ENCODE measurements around the gene ATP6V0E2.

ATP6V0E2 gene

GRCh38 chr7:149833495-149834130, 40.2 kb upstream of the ATP6V0E2 start:
- DNase-seq (ENCODE audit: low read depth) = no peak
- no peak for TF ChIP-seq CTCF (IDR thresholded peaks at IDR 0.05; ENCODE audit: control insufficient read depth, insufficient read depth, low read depth, low read length, missing control alignments)
- no peak overlapping the region for H3K4me3 ChIP-seq (ENCODE audit: control insufficient read depth, low read depth, low read length)

- no peak for DNase-seq (ENCODE audit: low read depth)
- H3K4me3 ChIP-seq (ENCODE audit: control insufficient read depth, low read depth, low read length) = no peak overlapping the region
- TF ChIP-seq CTCF (IDR thresholded peaks at IDR 0.05; ENCODE audit: control insufficient read depth, insufficient read depth, low read depth, low read length, missing control alignments) = no peak
These were observed 39.2 kb upstream of the ATP6V0E2 start for GRCh38 chr7:149834601-149835000.

- no peak for TF ChIP-seq CTCF (IDR thresholded peaks at IDR 0.05; ENCODE audit: control insufficient read depth, insufficient read depth, low read depth, low read length, missing control alignments)
- no peak overlapping the region for H3K4me3 ChIP-seq (ENCODE audit: control insufficient read depth, low read depth, low read length)
- DNase-seq (ENCODE audit: low read depth) = no peak
These were observed 37.3 kb upstream of the ATP6V0E2 start for GRCh38 chr7:149836434-149836833.

GRCh38 chr7:149837564-149838223, 36.1 kb upstream of the ATP6V0E2 start:
- H3K4me3 ChIP-seq (ENCODE audit: control insufficient read depth, low read depth, low read length) = no peak overlapping the region
- DNase-seq (ENCODE audit: low read depth) = no peak
- TF ChIP-seq CTCF (IDR thresholded peaks at IDR 0.05; ENCODE audit: control insufficient read depth, insufficient read depth, low read depth, low read length, missing control alignments) = no peak

GRCh38 chr7:149838224-149838991, 35.4 kb upstream of the ATP6V0E2 start, which contains the start of gene ZNF862:
ZNF862 (plus strand) TSS chr7:149838375; CDS start chr7:149838612, 237 bp downstream.
- DNase-seq (ENCODE audit: low read depth) = peak; percentile 88
- TF ChIP-seq CTCF (IDR thresholded peaks at IDR 0.05; ENCODE audit: control insufficient read depth, insufficient read depth, low read depth, low read length, missing control alignments) = no peak

GRCh38 chr7:149838992-149839408, 34.8 kb upstream of the ATP6V0E2 start:
- TF ChIP-seq CTCF (IDR thresholded peaks at IDR 0.05; ENCODE audit: control insufficient read depth, insufficient read depth, low read depth, low read length, missing control alignments) = peak; percentile 2
- no peak for DNase-seq (ENCODE audit: low read depth)
- H3K4me3 ChIP-seq (ENCODE audit: control insufficient read depth, low read depth, low read length) = peak overlapping the region; percentile 91

More at GRCh38 chr7:149838224-149838991, 35.4 kb upstream of the ATP6V0E2 start, which contains the start of gene ZNF862:
- peak within 1 kb of the TSS; percentile 91 for H3K4me3 ChIP-seq (ENCODE audit: control insufficient read depth, low read depth, low read length)

All from AG09309 (cell line).